Endodermal cell (in vitro differentiated cells): ENCODE measurements around the gene SLC37A3. TPM values are rescaled to one million over a fixed set of nuclear protein-coding genes. Genes with fewer than 3 reads are reported as not detected.
"Not testable (repeated sequence)": the region's sequence is repeated elsewhere in the genome, so short reads cannot be mapped to it uniquely, and the experiment has no call there.

Source experiments
- DNase-seq: peaks from one replicate; pipeline ENCODE4 v3.0.0-alpha.2; 2017
- H3K27ac ChIP-seq: 2 replicates; pipeline ENCODE4 v1.5.1; 2013; ENCODE audit warnings: mild to moderate bottlenecking, low read depth, low read length, moderate library complexity
- H3K27me3 ChIP-seq: 2 replicates; pipeline ENCODE4 v1.6.1; 2013; ENCODE audit warnings: mild to moderate bottlenecking, low read length, moderate library complexity; ENCODE audit not compliant: insufficient read depth, control insufficient read depth, poor library complexity, severe bottlenecking
- H3K36me3 ChIP-seq: 2 replicates; pipeline ENCODE4 v1.7.0; 2013; ENCODE audit warnings: mild to moderate bottlenecking, low read length, moderate library complexity; ENCODE audit not compliant: control insufficient read depth, insufficient read depth
- H3K4me1 ChIP-seq: one replicate; pipeline ENCODE4 v1.7.0; 2013; ENCODE audit warnings: low read length; ENCODE audit not compliant: control insufficient read depth, insufficient read depth
- H3K4me3 ChIP-seq: 2 replicates; pipeline ENCODE4 v1.5.1; 2013; ENCODE audit warnings: mild to moderate bottlenecking, low read length, moderate library complexity
- H3K9ac ChIP-seq: 2 replicates; pipeline ENCODE4 v1.6.1; 2013; ENCODE audit warnings: mild to moderate bottlenecking, low read length, moderate library complexity; ENCODE audit not compliant: poor library complexity, severe bottlenecking; ENCODE audit errors: extremely low read depth
- H3K9me3 ChIP-seq: 2 replicates; pipeline ENCODE4 v1.6.1; 2013; ENCODE audit warnings: mild to moderate bottlenecking, low read length, moderate library complexity; ENCODE audit not compliant: control insufficient read depth
- H3K27ac Mint-ChIP-seq: 2 replicates; pipeline ENCODE4 v1.8.0; 2020; ENCODE audit warnings: mixed read lengths
- H3K27me3 Mint-ChIP-seq: 2 replicates; pipeline ENCODE4 v1.8.0; 2021; ENCODE audit warnings: mild to moderate bottlenecking, mixed read lengths; ENCODE audit not compliant: insufficient read depth
- H3K36me3 Mint-ChIP-seq: 2 replicates; pipeline ENCODE4 v1.8.0; 2020; ENCODE audit warnings: low read depth, mixed read lengths
- H3K4me1 Mint-ChIP-seq: 2 replicates; pipeline ENCODE4 v1.8.0; 2020; ENCODE audit warnings: mixed read lengths
- H3K4me3 Mint-ChIP-seq: 2 replicates; pipeline ENCODE4 v1.8.0; 2020; ENCODE audit warnings: mild to moderate bottlenecking, moderate library complexity, mixed read lengths
- H3K9me3 Mint-ChIP-seq: 2 replicates; pipeline ENCODE4 v1.8.0; 2020; ENCODE audit warnings: mild to moderate bottlenecking, mixed read lengths
- CTCF ChIP-seq: fragments of 200-600 bp; sonication (generic); conservative IDR thresholded peaks from 2 replicates; pipeline ENCODE4 v1.5.0; 2021; ENCODE audit warnings: antibody characterized with exemption, mild to moderate bottlenecking
- WGBS, 2 experiments: methylation state at CpG; one replicate each; pipeline versions ENCODE4 v1.1.5 to v1.1.7; 2013; ENCODE audit warnings: missing lambda C conversion rate in 2 of 2, mixed read lengths in 1 of 2; ENCODE audit not compliant: insufficient coverage in 1 of 2, insufficient read length in 1 of 2; 5-methylcytosine and 5-hydroxymethylcytosine counted together
- total RNA-seq, 2 donors: library from RNA; stranded (reverse); fragmentation: NEBNext Ultra II Directional in 1 of 2; extraction: Animal tissue kit (Norgen Biotek cat#: 25700) in 1 of 2; gene quantifications; 2 replicates in 1 of 2; 3 replicates in 1 of 2; pipeline ENCODE4 v1.2.1, GENCODE V29; 2021

The SLC37A3 gene
- total RNA-seq, 2 donors from 2014 or later: 55.4 to 60.5 TPM

DNA sequence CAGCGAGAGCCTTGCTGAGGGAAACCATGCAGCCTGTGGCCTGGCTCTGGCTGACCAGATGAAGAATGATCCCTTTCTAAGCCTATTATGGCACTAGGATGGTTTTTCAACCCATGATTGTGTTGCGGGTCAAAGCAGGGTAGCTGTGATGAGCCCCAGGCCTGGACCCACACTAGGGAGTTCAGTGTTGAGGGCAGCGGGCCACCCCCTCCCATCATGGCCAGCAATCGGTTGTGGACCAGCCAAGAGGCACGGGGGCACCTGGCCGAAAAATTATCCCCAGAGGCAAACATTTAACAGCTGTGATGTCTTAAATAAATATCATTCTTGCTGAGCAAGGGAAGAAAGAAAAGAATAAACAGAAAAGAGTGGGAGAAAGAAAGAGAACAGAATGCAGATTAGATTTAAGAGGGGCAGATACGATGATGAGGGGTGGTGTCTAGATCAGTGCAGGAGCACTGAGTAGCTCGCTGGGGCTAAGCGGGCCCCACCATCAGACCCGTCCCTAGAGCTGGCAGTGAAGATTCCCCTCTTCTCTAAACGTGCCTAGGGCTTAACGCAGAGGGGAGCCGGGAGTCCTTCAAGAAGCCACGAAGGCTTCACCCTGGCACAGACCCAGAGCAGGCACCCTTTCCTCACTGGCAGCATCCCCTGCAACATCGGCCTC, 82.7 kb downstream of the SLC37A3 start:
- H3K4me1 ChIP-seq: no peaks in the 10 kb centered on the region
- H3K36me3 ChIP-seq: no peaks in the 10 kb centered on the region
- no peaks in the 10 kb centered on the region for H3K27me3 ChIP-seq
- peaks cover 12% of the 10 kb centered on the region for H3K36me3 Mint-ChIP-seq
- no peak overlapping the region for H3K9ac ChIP-seq
- peaks cover under 1% of the 10 kb centered on the region for H3K4me1 Mint-ChIP-seq
- DNase-seq: no peak
- no peak overlapping the region for H3K4me3 ChIP-seq
- H3K9me3 Mint-ChIP-seq: peaks cover 24% of the 10 kb centered on the region
- no peak for TF ChIP-seq CTCF
- no peaks in the 10 kb centered on the region for H3K27me3 Mint-ChIP-seq
- no peak overlapping the region for H3K27ac Mint-ChIP-seq
- 92 to 93% methylated on average over 8 to 15 of the region's 15 CpGs for WGBS, 2 experiments
- H3K4me3 Mint-ChIP-seq: no peak overlapping the region
- H3K27ac ChIP-seq: no peak overlapping the region
- H3K9me3 ChIP-seq: peaks cover 25% of the 10 kb centered on the region

- H3K4me1 Mint-ChIP-seq: peaks cover 8% of the 10 kb centered on the region
- Histone ChIP-seq H3K9ac (no peak overlapping the region), H3K9me3 (peaks cover 18% of the 10 kb centered on the region), H3K4me3 (no peak overlapping the region), H3K27ac (no peak overlapping the region), H3K36me3 (no peaks in the 10 kb centered on the region), H3K27me3 (no peaks in the 10 kb centered on the region), H3K4me1 (no peaks in the 10 kb centered on the region)
- H3K4me3 Mint-ChIP-seq: no peak overlapping the region
- WGBS, 2 experiments: 82 to 85% methylated on average over 18 to 21 of the region's 21 CpGs
- H3K36me3 Mint-ChIP-seq: peaks cover 12% of the 10 kb centered on the region
- no peaks in the 10 kb centered on the region for H3K27me3 Mint-ChIP-seq
- peaks cover 25% of the 10 kb centered on the region for H3K9me3 Mint-ChIP-seq
- no peak overlapping the region for H3K27ac Mint-ChIP-seq
- no peak for TF ChIP-seq CTCF
- DNase-seq: no peak
These were observed 83.5 kb downstream of the SLC37A3 start for GRCh38 chr7:140314573-140315480.

GRCh38 chr7:140312141-140312846, 86.0 kb downstream of the SLC37A3 start:
- Histone ChIP-seq H3K27ac (no peak overlapping the region), H3K27me3 (no peaks in the 10 kb centered on the region), H3K9ac (no peak overlapping the region), H3K36me3 (no peaks in the 10 kb centered on the region), H3K9me3 (peaks cover 18% of the 10 kb centered on the region), H3K4me1 (no peaks in the 10 kb centered on the region), H3K4me3 (peak overlapping the region; percentile 33)
- no peaks in the 10 kb centered on the region for H3K27me3 Mint-ChIP-seq
- H3K27ac Mint-ChIP-seq: no peak overlapping the region
- WGBS, 2 experiments: 88 to 94% methylated on average over 1 to 2 of the region's 2 CpGs
- no peak for TF ChIP-seq CTCF
- DNase-seq: no peak
- no peak overlapping the region for H3K4me3 Mint-ChIP-seq
- H3K36me3 Mint-ChIP-seq: peaks cover 12% of the 10 kb centered on the region
- peaks cover 25% of the 10 kb centered on the region for H3K9me3 Mint-ChIP-seq
- peaks cover 8% of the 10 kb centered on the region for H3K4me1 Mint-ChIP-seq

GRCh38 chr7:140311128-140311527, 87.2 kb downstream of the SLC37A3 start:
- not testable (repeated sequence) for H3K27ac ChIP-seq, H3K4me3 ChIP-seq, H3K4me3 Mint-ChIP-seq, H3K27me3 ChIP-seq, H3K4me1 ChIP-seq, H3K36me3 ChIP-seq, H3K4me1 Mint-ChIP-seq, DNase-seq, H3K27ac Mint-ChIP-seq, H3K9ac ChIP-seq, H3K27me3 Mint-ChIP-seq
- Mint-ChIP-seq H3K9me3 (peaks cover 25% of the 10 kb centered on the region), H3K36me3 (peaks cover 10% of the 10 kb centered on the region)
- H3K9me3 ChIP-seq: peaks cover 18% of the 10 kb centered on the region
- 97 to 100% methylated on average over 1 to 2 of the region's 2 CpGs for WGBS, 2 experiments
